T-cell (primary cell): ENCODE measurements around the gene PPP1R15A. TPM values are rescaled to one million over a fixed set of nuclear protein-coding genes. Genes with fewer than 3 reads are reported as not detected.

Experiments
- ATAC-seq, 4 experiments: fragments of 200-7000 bp in 3 of 4; fragments of 150-1000 bp in 1 of 4; cut with Tn5 transposase; replicated peaks in 1 of 4; 1 replicate in 3 of 4; 2 replicates in 1 of 4; pipeline ENCODE4 v1.10.0; 2021; ENCODE audit warnings: moderate library complexity in 3 of 4, mild to moderate bottlenecking in 2 of 4, moderate number of reproducible peaks in 1 of 4
- CTCF ChIA-PET, 2 donors: fragments of 300-600 bp; sonication (Branson Sonifier 250); formaldehyde crosslinking; loops; one replicate each; lab custom pipeline; 2022; ENCODE audit warnings: antibody characterized with exemption in 2 of 2; lab: Charles Lee
- POLR2A ChIA-PET, 2 donors: fragments of 300-600 bp; sonication (Branson Sonifier 250); formaldehyde crosslinking; loops; one replicate each; lab custom pipeline; 2022; ENCODE audit warnings: antibody characterized with exemption in 2 of 2; lab: Charles Lee
- DNase-seq, 35 experiments: peaks; one replicate each; pipeline versions ENCODE4 v3.0.0 to v3.0.0-alpha.2; 2013 to 2023
- H3K27ac ChIP-seq: one replicate; pipeline ENCODE4 v1.5.1; 2013; ENCODE audit warnings: low read length
- H3K27me3 ChIP-seq, 2 experiments: replicated peaks in 1 of 2; 1 replicate in 1 of 2; 2 replicates in 1 of 2; pipeline versions ENCODE4 v1.6.1 to v1.7.0; 2013; ENCODE audit warnings: low read length in 1 of 2, mixed read lengths in 1 of 2; ENCODE audit not compliant: control insufficient read depth in 2 of 2, insufficient read depth in 2 of 2; ENCODE audit errors: extremely low read depth in 1 of 2
- H3K36me3 ChIP-seq, 2 donors: 1 replicate in 1 of 2; 2 replicates in 1 of 2; pipeline versions ENCODE4 v1.6.1 to v1.7.0; 2013; ENCODE audit warnings: low read length in 1 of 2; ENCODE audit not compliant: control insufficient read depth in 2 of 2, insufficient read depth in 1 of 2; ENCODE audit errors: extremely low read depth in 1 of 2
- H3K4me1 ChIP-seq, 2 experiments: 1 replicate in 1 of 2; 2 replicates in 1 of 2; pipeline versions ENCODE4 v1.6.1 to v1.7.0; 2013; ENCODE audit warnings: low read length in 2 of 2, mixed read lengths in 1 of 2; ENCODE audit not compliant: insufficient read depth in 2 of 2, control insufficient read depth in 1 of 2; ENCODE audit errors: extremely low read depth in 1 of 2
- H3K4me3 ChIP-seq, 2 donors: 1 replicate in 1 of 2; 2 replicates in 1 of 2; pipeline versions ENCODE4 v1.5.1 to v1.7.0; 2013; ENCODE audit warnings: mild to moderate bottlenecking in 2 of 2, low read length in 1 of 2, moderate library complexity in 1 of 2; ENCODE audit not compliant: control insufficient read depth in 1 of 2; ENCODE audit errors: extremely low read depth in 1 of 2
- H3K9me3 ChIP-seq: 2 replicates; pipeline ENCODE4 v1.7.0; 2013
- H3K27ac Mint-ChIP-seq, 2 donors: one replicate each; pipeline ENCODE4 v1.8.0; 2020 to 2021; ENCODE audit warnings: mild to moderate bottlenecking in 2 of 2, mixed read lengths in 2 of 2
- H3K27me3 Mint-ChIP-seq, 2 donors: one replicate each; pipeline ENCODE4 v1.8.0; 2021 to 2022; ENCODE audit warnings: mixed read lengths in 2 of 2
- H3K36me3 Mint-ChIP-seq: one replicate; pipeline ENCODE4 v1.8.0; 2021; ENCODE audit warnings: mixed read lengths
- H3K4me1 Mint-ChIP-seq, 3 donors: one replicate each; pipeline ENCODE4 v1.8.0; 2020 to 2022; ENCODE audit warnings: mixed read lengths in 3 of 3, mild to moderate bottlenecking in 1 of 3
- H3K4me3 Mint-ChIP-seq, 3 donors: one replicate each; pipeline ENCODE4 v1.8.0; 2020 to 2022; ENCODE audit warnings: mild to moderate bottlenecking in 3 of 3, mixed read lengths in 3 of 3, moderate library complexity in 3 of 3
- H3K9me3 Mint-ChIP-seq, 3 donors: one replicate each; pipeline ENCODE4 v1.8.0; 2020 to 2022; ENCODE audit warnings: mixed read lengths in 3 of 3
- WGBS: methylation state at CpG from one replicate; pipeline ENCODE4 v1.1.5; 2013; ENCODE audit warnings: missing lambda C conversion rate; ENCODE audit not compliant: insufficient coverage; 5-methylcytosine and 5-hydroxymethylcytosine counted together
- total RNA-seq, 35 experiments: library from RNA in 6 of 35; stranded (reverse) in 6 of 35; fragments of 120-200 nt in 1 of 35; gene quantifications; one replicate each; pipeline versions ENCODE4 v1.2.1 to v1.2.4 and lab custom pipeline; 2013 to 2026

The PPP1R15A gene
- total RNA-seq, 5 donors from 2014 or later (not counting 1 experiment from before 2014, with no cell fraction given), result 74.4 to 713 (median 93.6) TPM

DNA sequence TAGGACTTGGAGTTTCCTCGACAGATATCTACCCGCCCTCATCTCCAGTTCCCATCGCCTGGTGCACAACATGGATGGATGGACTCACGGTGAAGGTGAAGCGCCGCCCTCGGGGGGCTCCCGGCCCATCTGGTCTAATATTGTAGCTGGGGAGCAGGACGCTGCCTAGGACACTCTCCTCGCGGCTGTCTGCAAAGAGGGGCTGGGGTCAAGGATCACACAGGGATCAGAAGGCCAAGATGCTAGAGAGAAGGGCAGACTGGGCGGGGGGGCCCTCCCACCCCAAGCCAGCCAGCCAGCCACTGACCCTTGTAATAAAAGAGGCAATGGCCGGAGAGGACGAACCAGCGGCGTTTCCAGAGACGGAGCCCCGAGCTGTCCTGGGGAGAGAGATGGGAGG is 10.9 kb upstream of the PPP1R15A start:
- Mint-ChIP-seq H3K27ac (no peak overlapping the region), H3K27me3 (no peaks in the 10 kb centered on the region), H3K36me3 (no peaks in the 10 kb centered on the region), H3K4me3 (no peak overlapping the region), H3K9me3 (no peaks in the 10 kb centered on the region), H3K4me1 (peaks cover 3 to 6% (median 6%) of the 10 kb centered on the region in 3 donors)
- Histone ChIP-seq H3K9me3 (no peaks in the 10 kb centered on the region), H3K4me1 (peaks cover 2 to 14% of the 10 kb centered on the region in 2 experiments), H3K4me3 (no peak overlapping the region), H3K36me3 (no peaks in the 10 kb centered on the region), H3K27me3 (peaks cover 0 to 4% of the 10 kb centered on the region in 2 experiments), H3K27ac (no peak overlapping the region)
- 97% methylated on average over 12 of the region's 18 CpGs for WGBS
- DNase-seq (no peak), ATAC-seq (no peak)
- POLR2A ChIA-PET, result interaction anchor here in 1 of 2 donors (0.5 kb wide), 1 partner anchor 1027 kb away, joined by 4 read pairs; no protein-coding TSS in a partner anchor
- CTCF ChIA-PET, result no interaction called here

DNA sequence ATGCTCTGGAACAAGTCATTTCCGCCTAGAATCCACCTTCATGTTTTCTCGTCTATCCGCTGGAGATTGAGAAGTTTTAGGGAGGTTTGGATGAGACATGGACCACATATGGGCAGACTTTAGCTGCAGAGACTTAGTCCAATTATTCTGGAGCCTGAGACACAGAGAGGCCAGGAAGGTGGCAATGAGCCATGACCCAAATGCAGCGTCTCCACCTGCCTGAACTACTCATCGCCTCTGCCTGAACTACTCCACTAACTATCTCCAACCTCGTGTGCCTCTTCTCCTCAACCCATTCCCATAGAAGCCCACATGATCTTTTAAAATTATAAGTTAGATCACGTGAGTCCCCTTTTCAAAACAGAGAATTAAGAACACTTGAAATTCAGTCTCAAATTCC is 9.4 kb upstream of the PPP1R15A start:
- Histone ChIP-seq H3K4me3 (no peak overlapping the region), H3K4me1 (peaks cover 2 to 14% of the 10 kb centered on the region in 2 experiments), H3K36me3 (no peaks in the 10 kb centered on the region), H3K9me3 (no peaks in the 10 kb centered on the region), H3K27me3 (peaks cover 0 to 14% of the 10 kb centered on the region in 2 experiments), H3K27ac (no peak overlapping the region)
- Mint-ChIP-seq H3K4me3 (no peak overlapping the region), H3K4me1 (peaks cover 3 to 6% (median 6%) of the 10 kb centered on the region in 3 donors), H3K27me3 (no peaks in the 10 kb centered on the region), H3K9me3 (no peaks in the 10 kb centered on the region), H3K27ac (no peak overlapping the region), H3K36me3 (no peaks in the 10 kb centered on the region)
- DNase-seq, result no peak
- ChIA-PET POLR2A (interaction anchor here in 1 of 2 donors (0.9 kb wide), 1 partner anchor 9 kb away, joined by 3 read pairs; no protein-coding TSS in a partner anchor), CTCF (no interaction called here)
- ATAC-seq, result no peak
- 68% methylated on average over 5 of the region's 7 CpGs for WGBS

DNA sequence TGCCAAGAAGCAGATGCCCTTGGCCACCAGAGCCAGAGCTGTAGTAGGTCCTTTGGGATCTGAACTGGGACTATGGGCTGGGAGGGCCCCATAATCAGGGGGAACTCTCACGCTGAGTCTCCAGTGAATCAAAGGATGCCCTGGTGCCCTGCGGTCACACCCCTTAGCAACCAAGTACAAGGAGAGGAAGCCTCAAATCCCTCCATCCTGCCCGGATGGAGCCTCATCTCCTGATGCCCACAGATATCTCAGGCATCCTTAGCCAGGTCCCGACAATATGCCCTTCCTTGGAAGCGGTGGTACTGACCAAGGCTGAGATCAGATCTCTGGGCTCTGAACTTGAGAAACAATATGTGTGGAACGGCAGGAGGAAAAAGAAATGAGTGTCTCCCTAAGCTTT is 5.5 kb upstream of the PPP1R15A start:
- CTCF ChIA-PET, result no interaction called here
- no peak for DNase-seq
- no peak overlapping the region for H3K27ac ChIP-seq

DNA sequence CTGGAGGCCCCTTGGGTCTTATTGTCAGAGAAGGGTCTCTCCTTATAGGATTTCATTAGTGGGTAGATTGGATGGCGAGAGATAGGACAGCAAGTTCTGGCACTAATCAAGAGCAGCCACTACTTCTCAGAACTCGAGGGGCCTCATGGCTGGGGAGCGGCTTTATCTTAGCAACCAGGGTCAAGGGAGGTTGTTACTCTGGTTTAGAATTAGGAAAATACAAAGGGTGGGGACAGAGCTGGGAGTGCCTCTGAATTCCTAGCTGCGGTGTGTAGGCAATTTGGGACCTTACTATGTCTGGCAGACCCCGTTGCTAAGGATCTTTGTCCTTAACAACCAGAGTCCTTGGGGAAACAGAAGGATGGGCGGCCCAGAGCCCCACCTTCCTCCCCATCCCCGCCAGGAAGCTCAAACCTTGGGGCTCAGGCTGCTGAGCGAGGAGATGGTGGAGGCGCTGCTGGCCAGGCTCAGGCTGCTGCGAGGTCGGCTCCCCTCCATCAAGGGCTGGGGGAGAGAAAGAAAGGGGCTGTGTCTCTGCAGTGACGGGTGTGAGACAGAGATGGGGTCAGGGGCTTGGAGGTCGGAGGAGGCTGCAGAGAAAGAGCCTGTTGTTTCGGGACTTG is 5.0 kb upstream of the PPP1R15A start:
- WGBS, result 84% methylated on average over 9 of the region's 14 CpGs
- Histone ChIP-seq H3K27ac (no peak overlapping the region), H3K9me3 (no peaks in the 10 kb centered on the region), H3K4me3 (no peak overlapping the region), H3K27me3 (peaks cover 0 to 21% of the 10 kb centered on the region in 2 experiments), H3K4me1 (peaks cover 2 to 5% of the 10 kb centered on the region in 2 experiments), H3K36me3 (no peaks in the 10 kb centered on the region)
- peaks cover 3 to 4% (median 3%) of the 10 kb centered on the region in 3 donors for H3K4me1 Mint-ChIP-seq
- no peaks in the 10 kb centered on the region for H3K9me3 Mint-ChIP-seq
- ATAC-seq (no peak), DNase-seq (no peak)
- no peak overlapping the region for H3K4me3 Mint-ChIP-seq
- H3K36me3 Mint-ChIP-seq, result no peaks in the 10 kb centered on the region
- POLR2A ChIA-PET, result no interaction called here
- peaks cover 0 to 2% of the 10 kb centered on the region in 2 donors for H3K27me3 Mint-ChIP-seq
- H3K27ac Mint-ChIP-seq, result no peak overlapping the region
- CTCF ChIA-PET, result no interaction called here

More for the DNA sequence above, 5.5 kb upstream of the PPP1R15A start:
- Histone ChIP-seq H3K27me3 (peaks cover 0 to 21% of the 10 kb centered on the region in 2 experiments), H3K9me3 (no peaks in the 10 kb centered on the region), H3K4me3 (no peak overlapping the region), H3K36me3 (no peaks in the 10 kb centered on the region), H3K4me1 (peaks cover 0 to under 1% of the 10 kb centered on the region in 2 experiments)
- Mint-ChIP-seq H3K27me3 (peaks cover 0 to 2% of the 10 kb centered on the region in 2 donors), H3K4me3 (no peak overlapping the region), H3K4me1 (no peaks in the 10 kb centered on the region), H3K27ac (no peak overlapping the region), H3K36me3 (no peaks in the 10 kb centered on the region), H3K9me3 (no peaks in the 10 kb centered on the region)
- ATAC-seq, result no peak
- POLR2A ChIA-PET, result no interaction called here
- WGBS, result 76% methylated on average over 5 of the region's 6 CpGs

DNA sequence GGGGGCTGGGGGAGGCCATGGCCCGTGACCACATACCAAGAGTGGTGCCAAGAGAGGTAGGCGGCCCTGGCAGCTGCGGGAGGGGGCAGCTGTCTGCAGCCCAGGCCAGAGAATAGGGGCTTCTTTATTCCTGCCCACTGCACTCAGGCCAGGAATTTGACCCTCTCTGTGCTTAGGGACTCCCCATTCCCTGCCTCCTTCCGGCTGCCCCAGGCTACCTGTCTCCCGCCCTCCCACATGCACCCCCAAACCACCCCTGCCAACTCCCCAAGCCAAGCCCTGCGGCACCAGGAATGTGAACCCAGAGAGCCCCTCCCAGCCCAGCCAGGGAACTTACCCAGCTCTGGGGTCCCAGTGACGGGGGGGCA is 4.5 kb upstream of the PPP1R15A start:
- WGBS, result 87% methylated on average over 6 of the region's 7 CpGs
- no peak for ATAC-seq

DNA sequence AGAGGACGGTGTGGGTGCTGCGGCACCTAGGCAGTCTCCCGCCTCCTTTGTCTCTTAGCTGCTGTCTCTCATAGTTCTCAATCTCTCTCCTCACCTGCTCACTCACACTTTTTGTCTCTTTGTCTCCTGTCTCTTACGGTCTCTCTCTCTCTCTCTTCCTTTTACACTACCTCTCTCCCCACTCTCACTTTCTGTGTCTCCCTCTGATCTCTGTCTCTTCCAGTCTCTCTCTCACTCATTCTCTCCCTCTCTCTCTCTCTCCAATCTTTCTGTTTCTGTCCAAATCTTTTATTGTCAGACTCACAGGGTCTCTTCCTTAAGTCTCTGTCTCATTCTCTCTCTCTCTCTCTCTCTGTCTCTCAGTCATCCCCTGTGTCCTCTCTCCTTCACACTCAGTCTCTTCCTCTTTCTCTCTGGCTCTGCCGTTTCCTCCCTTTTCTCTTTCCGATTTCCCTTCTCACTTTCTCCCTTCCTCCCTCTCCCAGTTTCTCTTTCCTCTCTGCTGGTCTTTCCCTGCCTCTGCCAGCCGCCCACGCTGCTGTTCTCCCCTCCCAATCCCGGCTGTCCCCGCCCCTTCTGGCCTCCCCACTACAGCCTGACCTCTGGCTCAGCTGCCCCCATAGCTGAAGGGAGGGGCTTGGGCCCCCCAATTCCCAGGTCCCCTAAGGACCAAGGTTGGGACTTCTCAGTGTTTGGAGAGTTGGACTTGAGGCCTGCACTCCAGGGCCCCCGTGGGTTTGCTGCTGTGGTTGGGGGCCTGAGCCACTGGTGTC is 3.9 kb upstream of the PPP1R15A start, which contains the start of gene PLEKHA4:
PLEKHA4 (minus strand) TSS at position 504 of the 773 bp plus-strand sequence. CDS start 997 bp downstream, outside the sequence.
- 69% methylated on average over 8 of the region's 11 CpGs for WGBS
- Histone ChIP-seq H3K4me3 (no peak within 1 kb of the TSS), H3K9me3 (no peaks in the 10 kb centered on the region), H3K36me3 (peaks cover 0 to under 1% of the 10 kb centered on the region in 2 donors), H3K27ac (no peak within 1 kb of the TSS), H3K27me3 (peaks cover 0 to 21% of the 10 kb centered on the region in 2 experiments), H3K4me1 (peaks cover 3 to 10% of the 10 kb centered on the region in 2 experiments)
- peaks cover 0 to 2% of the 10 kb centered on the region in 2 donors for H3K27me3 Mint-ChIP-seq
- no peak for ATAC-seq
- no peak within 1 kb of the TSS for H3K27ac Mint-ChIP-seq
- H3K4me1 Mint-ChIP-seq, result peaks cover 8 to 15% (median 10%) of the 10 kb centered on the region in 3 donors
- H3K9me3 Mint-ChIP-seq, result no peaks in the 10 kb centered on the region
- CTCF ChIA-PET, result no interaction called here
- peaks cover 6% of the 10 kb centered on the region for H3K36me3 Mint-ChIP-seq
- POLR2A ChIA-PET, result no interaction called here
- no peak for DNase-seq
- H3K4me3 Mint-ChIP-seq, result no peak within 1 kb of the TSS

More for the DNA sequence above, 4.5 kb upstream of the PPP1R15A start:
- Mint-ChIP-seq H3K36me3 (no peaks in the 10 kb centered on the region), H3K9me3 (no peaks in the 10 kb centered on the region), H3K27ac (no peak overlapping the region), H3K27me3 (peaks cover 0 to 2% of the 10 kb centered on the region in 2 donors), H3K4me1 (peaks cover 3 to 9% (median 4%) of the 10 kb centered on the region in 3 donors), H3K4me3 (no peak overlapping the region)
- no peaks in the 10 kb centered on the region for H3K36me3 ChIP-seq
- H3K27ac ChIP-seq, result no peak overlapping the region
- H3K27me3 ChIP-seq, result peaks cover 0 to 21% of the 10 kb centered on the region in 2 experiments
- H3K4me1 ChIP-seq, result peaks cover 2 to 5% of the 10 kb centered on the region in 2 experiments
- CTCF ChIA-PET, result no interaction called here
- POLR2A ChIA-PET, result no interaction called here
- no peaks in the 10 kb centered on the region for H3K9me3 ChIP-seq
- H3K4me3 ChIP-seq, result no peak overlapping the region
- no peak for DNase-seq
